Measurements from ENCODE around the gene LRRC43. TPM values are rescaled to one million over a fixed set of nuclear protein-coding genes. Genes with fewer than 3 reads are reported as not detected.

Gene LRRC43
- total RNA-seq, 1 experiment from 2014 or later, result 0.22 TPM

GRCh38 chr12:122192441-122192840 lies 9.5 kb downstream of the LRRC43 start (continued):
- no peak for TF ChIP-seq SP1 (CRISPR knock-in tag; conservative IDR thresholded peaks at IDR 0.05)
- TF ChIP-seq ETV6 (CRISPR knock-in tag; IDR thresholded peaks at IDR 0.05), result no peak
- TF ChIP-seq ZNF219 (CRISPR knock-in tag; IDR thresholded peaks at IDR 0.05; ENCODE audit: borderline replicate concordance), result no peak
- no peak for TF ChIP-seq EMX1 (CRISPR knock-in tag; IDR thresholded peaks at IDR 0.05)

- peaks cover 8% of the 10 kb centered on the region; the same call in 1 of the 2 replicates for H3K4me1 Mint-ChIP-seq
- CTCF ChIA-PET, result interaction anchor here (0.9 to 1.1 kb wide), 2 partner anchors 28 to 57 kb away, joined by 3 to 4 read pairs; no protein-coding TSS in a partner anchor
Observed at GRCh38 chr12:122194804-122195203, 11.9 kb downstream of the LRRC43 start.

GRCh38 chr12:122195405-122195804 lies 12.5 kb downstream of the LRRC43 start:
- no peak for ATAC-seq
- no peak for DNase-seq (ENCODE audit: low spot score)
- peaks cover 15% of the 10 kb centered on the region for H3K9me3 Mint-ChIP-seq
- H3K36me3 Mint-ChIP-seq, result peaks cover 4% of the 10 kb centered on the region; the same call in 1 of the 2 replicates
- no peak overlapping the region for H3K4me3 Mint-ChIP-seq
- H3K27me3 Mint-ChIP-seq (ENCODE audit: low read depth), result no peaks in the 10 kb centered on the region; the same call in 1 of the 2 replicates
- H3K27ac Mint-ChIP-seq, result no peak overlapping the region
- peak; percentile 83 for TF ChIP-seq ZNF317 (CRISPR knock-in tag; IDR thresholded peaks at IDR 0.05; ENCODE audit: borderline replicate concordance, low read depth)
- TF ChIP-seq PREB (CRISPR knock-in tag; IDR thresholded peaks at IDR 0.05; ENCODE audit: borderline replicate concordance), result no peak
- POLR2A ChIA-PET, result no interaction called here
- CTCF ChIA-PET, result no interaction called here
- peaks cover 8% of the 10 kb centered on the region; the same call in 1 of the 2 replicates for H3K4me1 Mint-ChIP-seq

More at GRCh38 chr12:122194804-122195203, 11.9 kb downstream of the LRRC43 start:
- Mint-ChIP-seq H3K27ac (no peak overlapping the region), H3K36me3 (peaks cover 4% of the 10 kb centered on the region; the same call in 1 of the 2 replicates), H3K9me3 (peaks cover 15% of the 10 kb centered on the region), H3K27me3 (ENCODE audit: low read depth) (no peaks in the 10 kb centered on the region), H3K4me3 (no peak overlapping the region)
- TF ChIP-seq NFYB (CRISPR knock-in tag; conservative IDR thresholded peaks at IDR 0.05; ENCODE audit: low read depth) (no peak), ZBTB21 (CRISPR knock-in tag; IDR thresholded peaks at IDR 0.05; ENCODE audit: borderline replicate concordance) (no peak), ZNF138 (CRISPR knock-in tag; conservative IDR thresholded peaks at IDR 0.05) (no peak), ZNF121 (CRISPR knock-in tag; IDR thresholded peaks at IDR 0.05) (no peak), FOXK1 (CRISPR knock-in tag; IDR thresholded peaks at IDR 0.05) (no peak), ERG (CRISPR knock-in tag; IDR thresholded peaks at IDR 0.05) (no peak), HMGXB4 (CRISPR knock-in tag; IDR thresholded peaks at IDR 0.05) (no peak), ATF2 (CRISPR knock-in tag; IDR thresholded peaks at IDR 0.05; ENCODE audit: borderline replicate concordance, low read depth) (no peak)
- DNase-seq (ENCODE audit: low spot score) (no peak), ATAC-seq (no peak)
- POLR2A ChIA-PET, result no interaction called here

GRCh38 chr12:122197612-122197966 lies 14.7 kb downstream of the LRRC43 start:
- CTCF ChIA-PET, result no interaction called here
- no peak for TF ChIP-seq SMAD4 (CRISPR knock-in tag; IDR thresholded peaks at IDR 0.05)
- no peak for TF ChIP-seq ZNF532 (CRISPR knock-in tag; IDR thresholded peaks at IDR 0.05; ENCODE audit: borderline replicate concordance)
- no peak for TF ChIP-seq NFATC4 (CRISPR knock-in tag; IDR thresholded peaks at IDR 0.05)
- TF ChIP-seq GTF2I (CRISPR knock-in tag; conservative IDR thresholded peaks at IDR 0.05), result no peak
- TF ChIP-seq ATF1 (CRISPR knock-in tag; IDR thresholded peaks at IDR 0.05), result no peak
- no peak for TF ChIP-seq ELF4 (CRISPR knock-in tag; IDR thresholded peaks at IDR 0.05; ENCODE audit: low read depth)
- TF ChIP-seq NR2C2 (CRISPR knock-in tag; IDR thresholded peaks at IDR 0.05), result no peak

More at GRCh38 chr12:122197612-122197966, 14.7 kb downstream of the LRRC43 start:
- no peak for DNase-seq (ENCODE audit: low spot score)
- peaks cover 15% of the 10 kb centered on the region for H3K9me3 Mint-ChIP-seq
- POLR2A ChIA-PET, result no interaction called here
- H3K36me3 Mint-ChIP-seq, result peaks cover 4% of the 10 kb centered on the region; the same call in 1 of the 2 replicates
- peaks cover 15% of the 10 kb centered on the region for H3K27me3 Mint-ChIP-seq (ENCODE audit: low read depth)
- no peak overlapping the region for H3K4me3 Mint-ChIP-seq
- H3K27ac Mint-ChIP-seq, result peak overlapping the region; percentile 36; the same call in 1 of the 2 replicates
- ATAC-seq, result no peak
- H3K4me1 Mint-ChIP-seq, result peaks cover 8% of the 10 kb centered on the region; the same call in 1 of the 2 replicates
